Measurements from ENCODE around the gene SH3GL2.

The SH3GL2 gene

DNA sequence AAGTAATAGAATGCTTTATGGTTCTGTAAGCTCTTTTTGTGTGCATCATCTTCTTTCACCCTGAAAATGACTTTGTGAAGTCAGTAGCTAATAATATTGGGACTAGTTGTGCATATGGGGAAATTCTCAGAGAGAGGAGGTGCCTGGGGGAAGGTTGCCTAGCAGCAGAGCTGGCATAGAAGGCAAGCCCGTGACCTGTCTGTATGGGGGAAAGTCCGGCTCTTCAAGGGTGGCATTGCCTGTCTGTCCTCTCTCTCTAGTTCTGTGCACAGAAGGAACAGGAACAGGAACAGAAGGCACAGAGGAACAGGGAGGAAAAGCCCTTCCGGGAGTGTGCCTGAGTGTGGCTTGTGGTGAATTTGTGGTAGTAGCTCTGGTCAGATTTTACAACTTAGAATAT lies 33.1 kb downstream of the SH3GL2 start:
- no peak for DNase-seq

DNA sequence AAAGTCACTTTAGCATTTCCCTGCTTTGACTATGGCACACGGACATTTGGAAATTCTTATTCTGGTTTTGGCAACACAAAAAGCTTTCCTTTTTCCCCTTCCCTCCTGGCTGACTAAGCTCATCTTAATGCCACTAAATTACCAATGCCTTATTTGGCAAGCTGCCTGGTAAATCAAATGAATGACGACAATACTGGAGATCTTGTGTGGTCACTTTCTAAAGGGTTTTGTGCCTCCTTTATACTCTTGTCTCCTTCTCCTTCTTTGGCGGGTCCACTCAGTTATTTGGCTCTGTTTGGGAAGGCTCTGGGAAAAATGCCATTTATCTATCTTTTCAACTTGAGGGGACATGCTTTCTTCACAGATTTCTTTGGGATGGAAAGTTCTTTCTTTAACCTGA lies 34.9 kb downstream of the SH3GL2 start:
- DNase-seq: peak; percentile 32

- DNase-seq: no peak
Measured at GRCh38 chr9:17614250-17614649, 35.4 kb downstream of the SH3GL2 start.

GRCh38 chr9:17614903-17615302 lies 36.0 kb downstream of the SH3GL2 start:
- DNase-seq: peak; percentile 56

DNA sequence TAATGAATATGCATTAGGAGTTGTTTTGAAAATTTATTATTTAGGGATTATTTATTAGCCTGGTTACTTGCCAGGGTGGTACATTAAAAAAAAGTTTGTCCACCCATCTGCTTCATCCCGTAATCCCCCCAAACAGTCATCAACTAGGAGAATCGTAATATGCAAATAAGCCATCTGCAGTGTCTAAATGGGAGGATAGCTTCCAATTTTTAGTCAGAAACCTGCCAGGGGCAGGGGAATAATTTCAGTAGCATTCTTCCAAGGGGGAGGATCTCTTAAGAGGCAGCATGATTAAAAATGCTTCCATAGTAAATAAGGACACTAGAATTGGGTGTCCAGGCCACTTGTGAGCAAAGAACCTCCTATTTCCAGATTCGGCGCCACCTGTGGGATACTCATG lies 43.3 kb downstream of the SH3GL2 start:
- DNase-seq: no peak

- DNase-seq: no peak
Measured at GRCh38 chr9:17622749-17623148, 43.9 kb downstream of the SH3GL2 start.

- no peak for DNase-seq
Measured at GRCh38 chr9:17623965-17624364, 45.1 kb downstream of the SH3GL2 start.

GRCh38 chr9:17624571-17624970 lies 45.7 kb downstream of the SH3GL2 start:
- no peak for DNase-seq

DNA sequence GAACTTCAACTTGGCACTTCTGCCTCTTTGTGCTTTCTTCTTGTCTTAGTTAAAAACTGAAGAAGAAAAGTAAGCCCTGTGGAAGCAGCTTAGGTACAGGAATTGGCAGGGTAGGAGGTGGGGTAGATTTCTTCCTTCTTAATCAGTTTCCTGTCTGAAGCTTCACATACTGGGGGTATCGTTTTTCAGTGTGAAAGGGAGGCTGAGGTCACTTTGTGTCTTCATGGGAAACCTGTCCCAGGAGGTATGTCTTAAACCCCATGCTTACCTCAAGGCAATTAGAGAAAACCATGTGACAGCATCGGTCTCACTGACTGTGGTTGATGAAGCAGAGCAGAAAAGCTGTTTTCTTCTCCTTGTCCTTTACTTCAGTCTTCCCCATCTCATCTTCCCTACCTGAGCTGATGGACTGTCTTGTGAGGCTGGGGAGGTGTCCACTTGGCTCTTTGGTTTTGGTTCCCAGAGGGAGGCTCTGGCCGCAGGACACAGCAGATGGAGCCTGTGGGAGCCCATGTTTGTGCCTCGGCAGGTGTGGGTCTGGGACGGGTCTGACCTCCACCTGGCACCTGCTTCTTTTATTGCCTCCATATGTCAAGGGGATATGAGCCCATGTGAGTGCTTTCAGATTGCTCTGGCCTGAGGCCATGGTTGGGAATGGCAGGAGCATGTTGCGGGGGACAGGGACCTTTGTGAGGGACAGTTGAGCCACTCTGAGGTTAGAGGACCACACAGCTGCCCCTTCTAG lies 47.0 kb downstream of the SH3GL2 start:
- DNase-seq: peak; percentile 80

GRCh38 chr9:17627641-17628040 lies 48.8 kb downstream of the SH3GL2 start:
- peak; percentile 97 for DNase-seq

DNA sequence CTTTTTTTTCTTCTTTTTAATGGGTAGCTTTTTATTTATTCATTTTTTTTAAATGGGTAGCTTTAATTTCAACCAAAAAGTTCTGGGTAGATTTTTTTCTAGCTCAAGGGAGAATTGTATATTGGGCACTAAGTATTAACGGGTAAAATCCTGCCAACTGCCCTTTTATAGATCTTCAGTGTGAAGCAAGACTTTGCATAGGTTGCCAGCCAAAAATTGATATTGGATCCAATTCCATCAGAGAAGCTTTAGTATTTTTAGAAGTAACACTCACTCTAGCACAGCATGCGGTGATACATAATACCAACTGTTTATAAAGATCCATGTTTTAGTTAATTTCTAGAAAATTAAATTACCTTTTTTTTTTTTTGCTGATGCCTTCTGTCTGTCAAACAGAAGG lies 49.8 kb downstream of the SH3GL2 start:
- no peak for DNase-seq

DNA sequence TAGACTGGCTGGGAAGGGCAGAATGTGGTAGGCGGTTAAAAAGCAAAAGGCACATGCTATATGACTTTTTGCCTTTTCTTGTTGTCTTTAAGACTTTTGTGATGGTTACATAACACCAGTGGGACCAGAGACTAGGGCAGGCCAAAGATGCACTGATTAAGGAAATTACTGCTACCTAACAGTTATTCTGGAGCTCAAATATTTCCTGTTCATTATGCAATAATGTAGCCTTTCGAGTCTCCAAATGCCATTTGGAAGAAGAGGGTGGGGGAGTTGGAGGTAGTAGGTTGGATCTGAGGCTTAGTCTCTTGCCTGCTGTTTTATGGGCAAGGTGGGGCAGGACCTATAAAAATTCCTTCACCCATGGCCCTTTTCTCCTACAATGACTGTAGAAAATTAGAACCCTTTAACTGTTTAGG lies 51.7 kb downstream of the SH3GL2 start:
- DNase-seq: no peak

GRCh38 chr9:17631396-17631795 lies 52.5 kb downstream of the SH3GL2 start:
- no peak for DNase-seq

DNA sequence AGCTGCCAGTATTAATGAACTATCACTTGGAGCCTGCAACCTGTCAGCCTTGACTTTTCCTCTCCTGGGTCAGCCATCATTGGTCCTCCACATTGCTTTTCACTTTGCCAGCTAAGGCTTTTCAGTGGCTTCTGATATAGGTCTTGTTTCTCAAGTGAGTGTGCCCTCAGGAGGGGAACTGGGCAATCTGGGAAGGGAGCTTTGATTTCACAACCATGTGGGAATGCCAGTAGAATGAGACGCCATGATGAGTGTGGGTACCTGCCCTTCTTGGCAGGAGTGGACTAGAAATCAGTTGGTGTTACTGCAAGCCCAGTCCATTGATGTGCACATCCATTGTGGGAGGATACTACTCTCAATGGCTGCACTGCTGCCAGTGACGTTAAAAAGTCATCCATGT lies 54.1 kb downstream of the SH3GL2 start:
- no peak for DNase-seq

DNA sequence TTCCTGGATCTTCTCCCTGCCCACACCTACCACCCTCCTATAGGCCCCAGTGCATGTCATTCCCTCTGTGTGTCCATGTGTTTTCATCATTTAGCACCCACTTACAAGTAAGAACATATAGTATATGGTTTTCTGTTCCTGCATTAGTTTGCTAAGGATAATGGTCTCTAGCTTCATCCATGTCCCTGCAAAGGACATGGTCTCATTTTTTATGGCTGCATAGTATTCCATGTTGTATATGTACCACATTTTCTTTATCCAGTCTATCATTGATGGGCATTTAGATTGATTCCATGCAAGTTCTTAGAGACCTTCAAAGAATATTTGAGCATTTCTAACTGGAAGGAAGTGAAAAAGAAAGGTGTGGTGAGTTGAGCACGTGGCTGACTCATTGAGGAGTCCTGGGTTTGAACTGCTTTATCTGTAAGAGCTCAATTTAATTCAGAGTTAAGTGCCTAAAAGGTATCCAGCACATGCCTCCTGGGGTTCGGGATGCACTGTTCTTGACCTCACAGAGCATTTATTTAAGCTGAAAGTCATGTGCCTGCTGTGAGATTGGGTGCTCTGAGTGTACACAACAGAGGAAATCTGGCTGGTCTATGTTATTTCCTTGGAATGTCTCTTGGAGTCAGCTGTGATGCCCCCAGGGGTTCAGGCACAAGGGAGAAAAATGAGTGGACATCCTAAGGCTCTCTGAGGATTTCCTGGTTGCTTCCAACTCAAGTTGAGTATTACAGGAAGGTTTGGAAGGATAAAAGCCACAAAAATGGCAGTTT lies 56.4 kb downstream of the SH3GL2 start:
- no peak for DNase-seq

DNA sequence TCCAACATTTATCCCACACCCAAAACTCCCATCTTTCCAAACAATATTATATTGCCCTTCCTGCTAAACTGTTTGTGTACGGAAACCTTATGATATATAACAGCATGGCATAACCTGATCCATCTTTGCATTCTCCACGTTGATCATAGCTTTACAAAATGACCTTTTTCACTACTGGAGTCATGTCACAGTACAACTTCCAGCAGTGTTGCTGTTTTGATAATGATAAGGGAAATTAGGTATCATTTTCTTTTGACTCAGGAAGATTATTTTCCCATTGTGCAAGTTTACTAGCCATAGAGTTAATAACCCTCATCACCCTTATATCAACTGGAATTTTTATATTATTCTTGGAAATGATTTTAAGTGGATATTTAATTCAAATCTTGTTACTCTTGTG lies 57.5 kb downstream of the SH3GL2 start:
- DNase-seq: no peak

- no peak for DNase-seq
Measured at GRCh38 chr9:17636821-17637220, 58.0 kb downstream of the SH3GL2 start.

DNA sequence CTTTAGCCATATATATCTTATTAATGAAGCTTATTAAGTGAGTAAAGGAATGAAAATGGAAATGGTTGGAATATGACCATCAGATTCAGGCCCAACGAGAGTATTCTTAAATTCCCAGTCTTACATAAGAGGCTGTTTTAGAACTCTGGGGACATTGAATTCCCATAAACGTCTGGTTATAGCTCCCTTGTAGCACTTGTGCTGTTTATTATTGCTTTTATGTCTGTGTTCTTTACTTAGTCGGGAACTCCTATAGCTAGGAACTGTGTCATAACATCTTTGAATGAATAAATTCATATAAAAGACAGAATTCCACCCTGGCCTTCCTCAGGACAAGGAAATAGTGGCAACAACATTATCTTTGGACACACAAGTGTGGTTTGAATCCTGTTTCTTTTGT lies 58.4 kb downstream of the SH3GL2 start:
- DNase-seq: no peak

- no peak for DNase-seq
Measured at GRCh38 chr9:17648516-17648915, 69.7 kb downstream of the SH3GL2 start.

GRCh38 chr9:17651725-17652124 lies 72.9 kb downstream of the SH3GL2 start:
- DNase-seq: no peak

DNA sequence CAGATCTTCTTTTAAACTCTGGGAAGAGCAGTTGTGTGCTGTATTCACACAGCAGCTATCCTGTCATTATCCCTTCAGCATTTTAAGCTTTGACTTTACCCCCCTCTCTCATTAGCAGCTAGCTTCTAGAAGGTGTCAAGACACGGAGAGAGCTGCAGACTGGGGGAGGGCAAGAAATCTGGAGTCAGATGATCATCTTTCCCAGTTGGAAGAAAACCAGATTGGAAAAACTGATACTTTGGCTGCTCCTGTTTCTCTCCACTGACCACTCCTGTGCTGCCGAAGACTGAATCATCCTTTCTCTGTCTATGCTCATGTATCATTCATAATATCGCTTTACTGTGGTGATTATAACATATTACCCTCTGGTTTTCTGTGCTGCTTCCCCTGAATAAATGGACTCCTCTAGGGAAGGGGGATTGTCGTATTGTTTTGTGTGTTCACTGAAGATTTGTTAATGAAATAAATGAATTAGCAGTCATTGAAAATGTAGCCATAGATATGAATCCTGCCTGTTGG lies 75.1 kb downstream of the SH3GL2 start:
- DNase-seq: no peak

DNA sequence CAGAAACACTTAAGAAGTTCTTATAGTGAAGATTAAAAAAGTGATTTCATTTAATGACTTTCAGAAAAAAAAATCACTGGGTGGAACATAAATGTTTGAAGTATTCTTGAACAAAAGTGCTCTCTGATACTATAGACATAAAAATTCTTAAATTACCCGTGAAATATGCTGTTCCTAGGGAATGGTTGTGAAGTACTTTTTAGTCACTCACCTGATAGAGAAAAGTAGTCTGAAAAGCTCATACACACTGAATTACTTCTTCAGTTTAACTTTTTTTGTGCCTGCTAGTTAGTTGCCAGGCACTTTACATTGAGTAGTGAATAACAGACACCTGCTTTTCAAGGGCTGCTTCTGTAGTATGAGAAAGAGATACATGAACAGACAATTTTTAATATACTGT lies 78.0 kb downstream of the SH3GL2 start:
- DNase-seq: no peak

DNA sequence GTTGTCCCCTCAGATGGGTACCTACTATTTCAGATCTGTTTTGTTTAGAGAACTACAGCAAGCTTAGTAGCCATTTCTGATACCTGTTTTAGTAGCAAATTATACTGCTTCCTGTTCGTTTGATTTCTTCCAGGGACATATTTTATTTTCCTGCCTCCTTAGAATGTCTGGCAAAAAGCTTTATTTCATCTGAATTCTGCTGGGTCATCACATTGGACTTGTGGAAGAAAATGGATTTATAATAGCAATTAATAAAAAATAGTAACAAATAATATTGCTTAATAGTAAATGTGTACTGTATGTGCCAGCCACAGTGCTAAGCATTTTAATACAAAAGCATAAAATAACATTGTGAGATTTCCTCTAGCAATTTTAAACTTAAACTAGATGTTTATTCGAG lies 79.4 kb downstream of the SH3GL2 start:
- DNase-seq: no peak

DNA sequence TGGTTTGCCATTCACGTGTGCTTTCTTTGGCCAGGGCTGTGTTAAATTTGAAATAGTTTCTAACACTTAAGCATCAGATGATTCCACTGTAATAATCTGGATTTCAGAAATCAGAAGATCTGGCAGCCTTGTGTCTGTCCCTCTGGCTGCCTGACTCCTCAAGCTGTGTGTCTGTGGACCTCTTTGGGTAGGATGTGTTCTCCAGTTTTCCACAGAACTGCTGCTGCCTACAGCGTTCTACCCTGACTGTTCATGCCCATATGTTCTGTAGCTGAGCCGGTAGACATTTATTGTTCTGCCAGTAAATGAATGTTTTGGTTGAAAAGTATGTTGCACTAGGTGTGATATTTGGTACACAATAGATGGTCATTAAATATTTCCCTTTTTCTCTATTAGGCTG lies 81.3 kb downstream of the SH3GL2 start:
- no peak for DNase-seq
